HCT116 (cell line): ENCODE measurements around the gene DOCK1. TPM values are rescaled to one million over a fixed set of nuclear protein-coding genes. Genes with fewer than 3 reads are reported as not detected.

Experiments used
- ATAC-seq: fragments of 200-7000 bp; cut with Tn5 transposase; 2 replicates; pipeline ENCODE4 v1.9.1; 2020; ENCODE audit warnings: mild to moderate bottlenecking, moderate library complexity
- BruUV-seq: library from RNA; stranded (reverse); fragments of 400-500 nt; replicated peaks from 2 replicates; lab custom pipeline; 2021; lab: Mats Ljungman, UMichigan
- CTCF ChIA-PET: fragments of 300-600 bp; sonication (Branson Sonifier 250); formaldehyde crosslinking; loops from one replicate; lab custom pipeline; 2021; ENCODE audit warnings: antibody characterized with exemption; lab: Charles Lee
- POLR2A ChIA-PET: fragments of 300-600, 350-600 bp; sonication (Branson Sonifier 250); formaldehyde crosslinking; loops from one replicate; lab custom pipeline; 2021; ENCODE audit warnings: antibody characterized with exemption; lab: Charles Lee
- RAD21 ChIA-PET, 2 experiments: fragments of 300-600 bp; sonication (Branson Sonifier 250); formaldehyde crosslinking; loops; one replicate each; lab custom pipeline; 2023; ENCODE audit warnings: low total read pairs in 2 of 2; ENCODE audit not compliant: uncharacterized antibody in 2 of 2, unreplicated experiment in 2 of 2, low non-redundant PET in 1 of 2; lab: Charles Lee
- DNase-seq: peaks from one replicate; pipeline ENCODE4 v3.0.0-alpha.2; 2010; ENCODE audit warnings: low read depth, low spot score
- H2AFZ ChIP-seq: fragments of 200-600 bp; shearing (Covaris generic), sonication (generic); 2 replicates; pipeline ENCODE4 v1.6.1; 2017; ENCODE audit warnings: low read depth, mixed run types, mixed read lengths, antibody characterized with exemption, low read length; ENCODE audit not compliant: poor library complexity, severe bottlenecking
- H3K27ac ChIP-seq: 2 replicates; pipeline ENCODE4 v1.5.1; 2012; ENCODE audit warnings: low read depth, low read length
- H3K27me3 ChIP-seq: fragments of 200-600 bp; sonication (generic); 2 replicates; pipeline ENCODE4 v1.6.1; 2016; ENCODE audit warnings: mixed run types, low read length, mixed read lengths; ENCODE audit not compliant: insufficient read depth
- H3K36me3 ChIP-seq, 2 experiments: fragments of 200-500 bp in 1 of 2; fragments of 200-600 bp in 1 of 2; sonication (Bioruptor generic) in 1 of 2; sonication (generic) in 1 of 2; 2 replicates each; pipeline versions ENCODE4 v1.5.1 to v1.6.1; 2014 to 2016; ENCODE audit warnings: low read length in 2 of 2, inconsistent platforms in 1 of 2, mixed read lengths in 1 of 2, mixed run types in 1 of 2; ENCODE audit not compliant: insufficient read depth in 2 of 2, control insufficient read depth in 1 of 2
- H3K4me1 ChIP-seq, 2 experiments: fragments of 200-600 bp in 1 of 2; sonication (generic) in 1 of 2; 2 replicates each; pipeline versions ENCODE4 v1.5.1 to v1.6.1; 2012 to 2017; ENCODE audit warnings: low read length in 2 of 2, inconsistent platforms in 1 of 2, mild to moderate bottlenecking in 1 of 2, mixed read lengths in 1 of 2, mixed run types in 1 of 2, moderate library complexity in 1 of 2; ENCODE audit not compliant: insufficient read depth in 2 of 2, control insufficient read depth in 1 of 2
- H3K4me2 ChIP-seq: fragments of 200-600 bp; sonication (generic); 2 replicates; pipeline ENCODE4 v1.6.1; 2017; ENCODE audit warnings: mixed run types, low read length, mixed read lengths
- H3K4me3 ChIP-seq, 2 experiments: fragments of 200-600 bp in 1 of 2; sonication (generic) in 1 of 2; replicated peaks in 1 of 2; 2 replicates each; pipeline ENCODE4 v1.5.1; 2011 to 2016; ENCODE audit warnings: low read length in 2 of 2, control low read depth in 1 of 2, low read depth in 1 of 2, mild to moderate bottlenecking in 1 of 2, mixed read lengths in 1 of 2, mixed run types in 1 of 2
- H3K79me2 ChIP-seq: fragments of 200-600 bp; sonication (generic); 2 replicates; pipeline ENCODE4 v1.6.1; 2017; ENCODE audit warnings: mild to moderate bottlenecking, mixed run types, low read length, moderate library complexity, mixed read lengths; ENCODE audit not compliant: insufficient read depth
- H3K9ac ChIP-seq: fragments of 200-600 bp; sonication (generic); 2 replicates; pipeline ENCODE4 v1.6.1; 2016; ENCODE audit warnings: low read length, mixed read lengths
- H3K9me2 ChIP-seq: fragments of 200-600 bp; sonication (generic), shearing (Covaris generic); 2 replicates; pipeline ENCODE4 v1.6.1; 2017; ENCODE audit warnings: mixed run types, mild to moderate bottlenecking, moderate library complexity; ENCODE audit not compliant: insufficient read depth
- H3K9me3 ChIP-seq, 2 experiments: fragments of 200-500 bp in 1 of 2; fragments of 200-600 bp in 1 of 2; sonication (Bioruptor generic) in 1 of 2; sonication (generic) in 1 of 2; 2 replicates each; pipeline ENCODE4 v1.6.1; 2014 to 2017; ENCODE audit warnings: low read length in 2 of 2, mixed read lengths in 2 of 2, inconsistent platforms in 1 of 2, low read depth in 1 of 2, mild to moderate bottlenecking in 1 of 2, mixed run types in 1 of 2, moderate library complexity in 1 of 2; ENCODE audit not compliant: control insufficient read depth in 1 of 2, insufficient read depth in 1 of 2
- H4K20me1 ChIP-seq: fragments of 200-600 bp; sonication (generic), shearing (Covaris generic); 2 replicates; pipeline ENCODE4 v1.6.1; 2017; ENCODE audit warnings: mixed run types, mild to moderate bottlenecking, moderate library complexity; ENCODE audit not compliant: insufficient read depth
- ATF3 ChIP-seq: IDR thresholded peaks from 2 replicates; pipeline ENCODE4 v1.6.1; 2012
- CBX3 ChIP-seq: IDR thresholded peaks from 2 replicates; pipeline ENCODE4 v1.6.1; 2012; ENCODE audit warnings: low read depth
- CTCF ChIP-seq, 3 experiments: fragments of 200-600 bp in 1 of 3; sonication (generic) in 1 of 3; IDR thresholded peaks in 2 of 3; conservative IDR thresholded peaks in 1 of 3; 2 replicates each; pipeline ENCODE4 v1.5.1; 2012 to 2017; ENCODE audit warnings: low read depth in 2 of 3, low read length in 2 of 3, antibody characterized with exemption in 1 of 3, borderline replicate concordance in 1 of 3, control low read depth in 1 of 3, mild to moderate bottlenecking in 1 of 3, mixed read lengths in 1 of 3, mixed run types in 1 of 3, moderate library complexity in 1 of 3; ENCODE audit not compliant: insufficient read depth in 1 of 3
- ELF1 ChIP-seq: IDR thresholded peaks from 2 replicates; pipeline ENCODE4 v1.6.1; 2012; ENCODE audit warnings: low read depth, borderline replicate concordance
- EZH2phosphoT487 ChIP-seq: fragments of 200-600 bp; IDR thresholded peaks from 2 replicates; pipeline ENCODE4 v1.6.1; 2018; ENCODE audit warnings: antibody characterized with exemption, borderline replicate concordance
- FOSL1 ChIP-seq: IDR thresholded peaks from 2 replicates; pipeline ENCODE4 v1.6.1; 2012; ENCODE audit warnings: low read depth
- JUND ChIP-seq: IDR thresholded peaks from 2 replicates; pipeline ENCODE4 v1.6.1; 2012
- MAX ChIP-seq: IDR thresholded peaks from 2 replicates; pipeline ENCODE4 v1.6.1; 2012
- POLR2A ChIP-seq: IDR thresholded peaks from 2 replicates; pipeline ENCODE4 v1.7.0; 2011; ENCODE audit warnings: borderline replicate concordance; ENCODE audit not compliant: insufficient read depth, insufficient read length; ENCODE audit errors: extremely low read depth
- RAD21 ChIP-seq: IDR thresholded peaks from 2 replicates; pipeline ENCODE4 v1.6.1; 2012; ENCODE audit warnings: low read depth, mild to moderate bottlenecking
- SIN3A ChIP-seq: IDR thresholded peaks from 2 replicates; pipeline ENCODE4 v1.6.1; 2012; ENCODE audit warnings: low read depth
- SP1 ChIP-seq: IDR thresholded peaks from 2 replicates; pipeline ENCODE4 v1.6.1; 2012; ENCODE audit warnings: low read depth
- SRF ChIP-seq: IDR thresholded peaks from 2 replicates; pipeline ENCODE4 v1.6.1; 2012; ENCODE audit warnings: low read depth
- TCF7L2 ChIP-seq: IDR thresholded peaks from 2 replicates; pipeline ENCODE4 v1.7.0; 2011; ENCODE audit warnings: borderline replicate concordance, inconsistent platforms; ENCODE audit not compliant: insufficient read depth, insufficient read length; ENCODE audit errors: extremely low read depth
- YY1 ChIP-seq: IDR thresholded peaks from 2 replicates; pipeline ENCODE4 v1.6.1; 2011; ENCODE audit warnings: low read length, low read depth, moderate library complexity, mild to moderate bottlenecking; ENCODE audit not compliant: insufficient replicate concordance; ENCODE audit errors: extremely low read depth
- ZBTB33 ChIP-seq: IDR thresholded peaks from 2 replicates; pipeline ENCODE4 v1.6.1; 2011; ENCODE audit warnings: mild to moderate bottlenecking, low read length, moderate library complexity; ENCODE audit not compliant: insufficient replicate concordance; ENCODE audit errors: extremely low read depth
- ZFX ChIP-seq: fragments of 450-650 bp; IDR thresholded peaks from 2 replicates; pipeline ENCODE4 v1.6.1; 2017
- ZNF274 ChIP-seq: fragments of 200-500 bp; sonication (Bioruptor generic); IDR thresholded peaks from 2 replicates; pipeline ENCODE4 v1.6.1; 2014; ENCODE audit warnings: mild to moderate bottlenecking, low read depth, low read length, inconsistent platforms
- intact Hi-C: fragments of 100-400 bp; cut with micrococcal nuclease; formaldehyde crosslinking; loops from 2 replicates; pipeline ENCODE4 v1.10.0; 2022
- total RNA-seq: library from RNA; stranded (reverse); gene quantifications from one replicate; pipeline ENCODE4 v1.2.1, GENCODE V29; 2021; ENCODE audit not compliant: unreplicated experiment
- TF ChIP-seq, protein P1 (sequence below): IDR thresholded peaks from 2 replicates; pipeline ENCODE4 v1.6.1; 2012; ENCODE audit warnings: low read depth

DOCK1 gene
- total RNA-seq, 1 experiment from 2014 or later, result 46.5 TPM

GRCh38 chr10:127344346-127344745, 439.1 kb downstream of the DOCK1 start:
- H3K9me2 ChIP-seq, result no peaks in the 10 kb centered on the region
- H2AFZ ChIP-seq, result no peak overlapping the region
- ChIA-PET CTCF (interaction anchor here (0.8 kb wide), 1 partner anchor 10 kb away, joined by 3 read pairs; no protein-coding TSS in a partner anchor), POLR2A (no interaction called here), RAD21 (no interaction called here)
- H3K4me3 ChIP-seq, result no peak overlapping the region
- no peak for TF ChIP-seq ATF3
- no peak for TF ChIP-seq MAX
- TF ChIP-seq SP1, result no peak
- TF ChIP-seq POLR2A, result no peak
- TF ChIP-seq CBX3, result no peak
- TF ChIP-seq ZNF274, result no peak
- TF ChIP-seq YY1, result no peak
- no peak for TF ChIP-seq SIN3A
- TF ChIP-seq, protein P1, sequence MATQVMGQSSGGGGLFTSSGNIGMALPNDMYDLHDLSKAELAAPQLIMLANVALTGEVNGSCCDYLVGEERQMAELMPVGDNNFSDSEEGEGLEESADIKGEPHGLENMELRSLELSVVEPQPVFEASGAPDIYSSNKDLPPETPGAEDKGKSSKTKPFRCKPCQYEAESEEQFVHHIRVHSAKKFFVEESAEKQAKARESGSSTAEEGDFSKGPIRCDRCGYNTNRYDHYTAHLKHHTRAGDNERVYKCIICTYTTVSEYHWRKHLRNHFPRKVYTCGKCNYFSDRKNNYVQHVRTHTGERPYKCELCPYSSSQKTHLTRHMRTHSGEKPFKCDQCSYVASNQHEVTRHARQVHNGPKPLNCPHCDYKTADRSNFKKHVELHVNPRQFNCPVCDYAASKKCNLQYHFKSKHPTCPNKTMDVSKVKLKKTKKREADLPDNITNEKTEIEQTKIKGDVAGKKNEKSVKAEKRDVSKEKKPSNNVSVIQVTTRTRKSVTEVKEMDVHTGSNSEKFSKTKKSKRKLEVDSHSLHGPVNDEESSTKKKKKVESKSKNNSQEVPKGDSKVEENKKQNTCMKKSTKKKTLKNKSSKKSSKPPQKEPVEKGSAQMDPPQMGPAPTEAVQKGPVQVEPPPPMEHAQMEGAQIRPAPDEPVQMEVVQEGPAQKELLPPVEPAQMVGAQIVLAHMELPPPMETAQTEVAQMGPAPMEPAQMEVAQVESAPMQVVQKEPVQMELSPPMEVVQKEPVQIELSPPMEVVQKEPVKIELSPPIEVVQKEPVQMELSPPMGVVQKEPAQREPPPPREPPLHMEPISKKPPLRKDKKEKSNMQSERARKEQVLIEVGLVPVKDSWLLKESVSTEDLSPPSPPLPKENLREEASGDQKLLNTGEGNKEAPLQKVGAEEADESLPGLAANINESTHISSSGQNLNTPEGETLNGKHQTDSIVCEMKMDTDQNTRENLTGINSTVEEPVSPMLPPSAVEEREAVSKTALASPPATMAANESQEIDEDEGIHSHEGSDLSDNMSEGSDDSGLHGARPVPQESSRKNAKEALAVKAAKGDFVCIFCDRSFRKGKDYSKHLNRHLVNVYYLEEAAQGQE, result no peak
- TF ChIP-seq JUND, result no peak
- no peak for TF ChIP-seq ELF1
- TF ChIP-seq ZBTB33, result no peak
- TF ChIP-seq RAD21, result no peak
- no peak for TF ChIP-seq SRF
- no peak for TF ChIP-seq FOSL1
- TF ChIP-seq EZH2phosphoT487, result no peak
- no peak for TF ChIP-seq ZFX
- TF ChIP-seq TCF7L2, result no peak
- TF ChIP-seq CTCF (IDR thresholded peaks at IDR 0.05 in 2 of 3, conservative IDR thresholded peaks at IDR 0.05 in 1 of 3; ENCODE audit: borderline replicate concordance in 1 of 3, insufficient read depth in 1 of 3, low read depth in 2 of 3, low read length in 2 of 3), result no peak
- H3K36me3 ChIP-seq, result no peaks in the 10 kb centered on the region
- no peak for DNase-seq
- no peaks in the 10 kb centered on the region for H3K9me3 ChIP-seq
- intact Hi-C loops, result no loop called here
- H3K4me2 ChIP-seq, result no peak overlapping the region
- H3K27ac ChIP-seq, result no peak overlapping the region
- H3K27me3 ChIP-seq, result no peaks in the 10 kb centered on the region
- no peak for ATAC-seq
- no TSS peak for BruUV-seq
- H4K20me1 ChIP-seq, result no peaks in the 10 kb centered on the region
- no peaks in the 10 kb centered on the region for H3K79me2 ChIP-seq
- H3K4me1 ChIP-seq, result no peaks in the 10 kb centered on the region
- no peak overlapping the region for H3K9ac ChIP-seq
